GM06990 (cell line): Measurements from ENCODE around the gene GABRB1.

Experiments used
- DNase-seq: peaks from one replicate; pipeline ENCODE4 v3.0.0-alpha.2; 2011; ENCODE audit not compliant: insufficient read length; ENCODE audit errors: extremely low read depth
- H3K27me3 ChIP-seq: replicated peaks from 2 replicates; pipeline ENCODE4 v1.6.0; 2011; ENCODE audit warnings: low read length; ENCODE audit not compliant: control insufficient read depth, insufficient read depth
- H3K36me3 ChIP-seq: 2 replicates; pipeline ENCODE4 v1.5.1; 2011; ENCODE audit warnings: low read length; ENCODE audit not compliant: control insufficient read depth, insufficient read depth
- H3K4me3 ChIP-seq: replicated peaks from 2 replicates; pipeline ENCODE4 v1.5.1; 2011; ENCODE audit warnings: low read depth, mild to moderate bottlenecking, control low read depth, low read length
- TF ChIP-seq, protein P1 (sequence below): IDR thresholded peaks from 2 replicates; pipeline ENCODE4 v1.5.1; 2011; ENCODE audit warnings: low read length, control low read depth, mild to moderate bottlenecking, inconsistent platforms; ENCODE audit not compliant: insufficient read depth, poor library complexity, severe bottlenecking

The GABRB1 gene

DNA sequence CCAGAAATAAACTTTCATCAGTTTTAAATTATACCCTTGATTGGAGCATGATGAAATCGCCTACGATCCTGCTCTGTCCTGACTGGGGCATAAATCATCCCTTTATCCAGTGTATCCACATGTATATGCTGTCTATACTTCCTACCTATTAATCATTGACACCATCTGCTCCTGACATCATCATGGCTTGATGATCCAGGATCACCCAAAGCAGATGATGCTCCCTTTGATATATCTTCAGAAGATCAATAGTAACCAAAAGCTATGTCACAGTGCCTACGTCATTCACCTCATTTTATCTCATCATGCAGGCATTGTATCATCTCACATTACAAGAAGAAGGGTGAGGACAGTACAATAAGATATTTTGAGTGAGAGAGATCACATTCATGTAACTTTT, 294.7 kb downstream of the GABRB1 start:
- TF ChIP-seq, protein P1, sequence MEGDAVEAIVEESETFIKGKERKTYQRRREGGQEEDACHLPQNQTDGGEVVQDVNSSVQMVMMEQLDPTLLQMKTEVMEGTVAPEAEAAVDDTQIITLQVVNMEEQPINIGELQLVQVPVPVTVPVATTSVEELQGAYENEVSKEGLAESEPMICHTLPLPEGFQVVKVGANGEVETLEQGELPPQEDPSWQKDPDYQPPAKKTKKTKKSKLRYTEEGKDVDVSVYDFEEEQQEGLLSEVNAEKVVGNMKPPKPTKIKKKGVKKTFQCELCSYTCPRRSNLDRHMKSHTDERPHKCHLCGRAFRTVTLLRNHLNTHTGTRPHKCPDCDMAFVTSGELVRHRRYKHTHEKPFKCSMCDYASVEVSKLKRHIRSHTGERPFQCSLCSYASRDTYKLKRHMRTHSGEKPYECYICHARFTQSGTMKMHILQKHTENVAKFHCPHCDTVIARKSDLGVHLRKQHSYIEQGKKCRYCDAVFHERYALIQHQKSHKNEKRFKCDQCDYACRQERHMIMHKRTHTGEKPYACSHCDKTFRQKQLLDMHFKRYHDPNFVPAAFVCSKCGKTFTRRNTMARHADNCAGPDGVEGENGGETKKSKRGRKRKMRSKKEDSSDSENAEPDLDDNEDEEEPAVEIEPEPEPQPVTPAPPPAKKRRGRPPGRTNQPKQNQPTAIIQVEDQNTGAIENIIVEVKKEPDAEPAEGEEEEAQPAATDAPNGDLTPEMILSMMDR = no peak
- no peaks in the 10 kb centered on the region for H3K36me3 ChIP-seq
- DNase-seq = no peak
- no peaks in the 10 kb centered on the region for H3K27me3 ChIP-seq
- no peak overlapping the region for H3K4me3 ChIP-seq

DNA sequence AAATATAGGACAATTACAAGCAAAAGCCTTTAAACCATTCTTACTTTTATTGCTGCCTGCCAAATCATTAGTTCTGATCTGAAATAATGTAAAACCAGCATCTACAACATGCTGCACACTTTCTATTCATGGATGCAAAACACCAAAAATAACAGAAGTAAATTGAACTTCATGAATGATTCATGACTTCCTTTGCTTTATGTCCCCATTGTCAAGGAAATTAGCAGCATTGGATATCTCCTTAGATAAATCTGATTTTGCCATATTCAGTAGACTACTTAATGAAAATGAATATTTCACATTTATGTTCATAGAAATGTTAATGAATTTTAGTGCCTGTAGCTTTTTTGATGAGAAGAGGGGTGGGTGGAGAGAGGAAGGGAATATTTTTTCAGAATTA, 299.5 kb downstream of the GABRB1 start:
- TF ChIP-seq, protein P1 = no peak
- no peak overlapping the region for H3K4me3 ChIP-seq
- H3K36me3 ChIP-seq = no peaks in the 10 kb centered on the region
- no peak for DNase-seq
- no peaks in the 10 kb centered on the region; the same call in 1 of the 2 replicates for H3K27me3 ChIP-seq

DNA sequence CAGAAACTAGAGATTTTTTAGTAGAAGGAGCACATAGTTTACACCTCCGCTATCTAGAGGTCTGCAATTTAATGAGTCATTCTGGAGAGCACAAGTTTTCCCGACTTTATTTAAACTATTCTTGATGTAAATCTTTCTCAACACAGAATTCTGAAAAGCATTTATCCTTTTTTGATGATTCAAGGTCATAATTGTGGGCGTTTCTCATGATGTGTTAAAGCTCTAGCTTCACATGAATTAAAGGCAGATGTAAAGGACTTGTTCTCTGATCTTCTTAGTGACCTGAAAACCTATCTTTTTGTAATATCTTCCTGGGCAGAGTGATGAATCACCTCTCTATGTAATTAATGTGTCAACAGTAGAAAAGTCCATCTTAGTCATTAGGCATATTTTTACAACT, 303.3 kb downstream of the GABRB1 start:
- Histone ChIP-seq H3K27me3 (no peaks in the 10 kb centered on the region; the same call in 1 of the 2 replicates), H3K36me3 (no peaks in the 10 kb centered on the region)

DNA sequence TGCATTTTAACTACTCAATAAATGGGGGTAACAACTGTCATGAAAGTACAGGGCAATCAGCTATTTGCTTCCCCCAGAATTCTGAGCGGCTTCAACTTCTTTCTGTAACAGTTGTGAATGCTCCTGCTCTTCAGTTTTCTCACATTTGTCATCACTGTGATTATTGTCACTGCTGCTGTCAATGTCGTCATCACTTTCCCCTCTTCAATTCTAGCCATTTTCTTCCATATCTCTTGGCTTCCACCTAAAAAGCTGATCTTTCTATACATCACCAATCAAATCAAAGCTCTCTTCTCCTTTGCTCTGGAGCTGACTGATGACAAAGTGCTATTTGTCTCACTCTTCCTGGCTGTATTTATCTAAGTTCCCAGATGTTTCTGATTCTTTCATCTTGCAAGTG, 306.5 kb downstream of the GABRB1 start:
- H3K27me3 ChIP-seq = no peaks in the 10 kb centered on the region; the same call in 1 of the 2 replicates
- TF ChIP-seq, protein P1 = no peak
- H3K36me3 ChIP-seq = no peaks in the 10 kb centered on the region
- no peak overlapping the region for H3K4me3 ChIP-seq
- DNase-seq = no peak

More for the DNA sequence above, 303.3 kb downstream of the GABRB1 start:
- DNase-seq = no peak
- H3K4me3 ChIP-seq = no peak overlapping the region
- TF ChIP-seq, protein P1 = no peak

DNA sequence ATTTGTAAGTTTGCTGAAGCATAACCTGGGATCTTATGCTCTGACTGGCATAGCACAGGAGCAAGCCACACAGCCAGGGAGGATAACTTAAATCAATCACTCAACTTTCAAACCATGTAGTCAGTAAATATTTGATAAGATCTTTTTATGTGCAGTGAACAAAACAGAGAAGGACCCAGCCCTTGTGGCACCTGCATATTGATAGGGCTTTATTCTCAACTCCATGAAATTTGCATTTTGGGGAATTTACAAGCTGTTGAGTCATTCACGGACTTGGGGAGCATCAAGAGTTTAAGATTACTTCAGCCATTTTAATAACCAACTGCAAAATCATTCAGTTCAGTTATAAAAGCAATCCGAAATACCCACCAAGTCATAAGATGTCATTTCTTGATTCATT, 309.5 kb downstream of the GABRB1 start:
- TF ChIP-seq, protein P1 = no peak
- Histone ChIP-seq H3K36me3 (no peaks in the 10 kb centered on the region), H3K4me3 (no peak overlapping the region), H3K27me3 (no peaks in the 10 kb centered on the region)
- DNase-seq = no peak

DNA sequence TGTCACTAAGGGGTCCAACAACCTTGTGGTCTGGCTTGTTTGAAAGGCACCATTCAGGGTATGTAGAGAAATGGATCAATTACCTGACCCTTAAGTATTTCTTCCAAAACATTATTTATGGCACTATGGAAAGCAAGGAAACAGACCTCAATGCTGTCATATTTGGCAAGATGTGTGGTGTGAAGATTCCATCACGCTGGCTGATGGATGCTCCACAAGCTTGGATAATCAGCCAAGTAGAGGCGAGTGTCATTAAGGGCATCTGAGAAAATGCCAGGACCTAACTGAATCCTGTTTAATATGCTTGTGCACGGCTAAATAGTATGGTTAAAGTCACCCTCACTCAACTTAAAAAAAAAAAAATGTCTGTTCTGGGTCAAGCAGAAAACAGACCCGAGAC, 311.4 kb downstream of the GABRB1 start:
- Histone ChIP-seq H3K36me3 (no peaks in the 10 kb centered on the region), H3K27me3 (no peaks in the 10 kb centered on the region), H3K4me3 (no peak overlapping the region)
- DNase-seq = no peak
- TF ChIP-seq, protein P1 = no peak
